ENCODE data around the gene DNTTIP2.
A peak's percentile ranks its signal among the peaks of the same experiment; 100 is the strongest.

DNTTIP2 gene

DNA sequence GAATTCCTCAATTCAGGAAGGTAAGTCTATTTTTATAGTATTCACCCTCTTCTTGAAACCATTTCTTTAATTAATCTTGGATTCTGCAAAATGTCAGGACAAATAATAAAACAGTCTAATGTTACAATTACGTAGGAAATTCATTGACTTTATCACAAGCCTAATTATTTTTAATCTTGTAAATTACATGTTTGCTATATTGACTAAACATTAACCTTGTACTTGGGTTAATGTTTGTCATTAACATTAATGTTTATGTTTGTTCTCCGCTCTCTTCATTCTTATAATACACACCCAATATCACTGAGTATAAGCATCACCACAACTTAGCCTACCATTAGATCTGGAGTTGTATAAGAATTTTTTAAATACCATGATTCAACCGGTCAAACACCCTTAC, 27.5 kb upstream of the DNTTIP2 start:
- TF ChIP-seq Cebpa-rat (IDR thresholded peaks at IDR 0.05): no peak
- no peaks in the 10 kb centered on the region for H3K27me3 ChIP-seq
- H3K9ac ChIP-seq: no peak overlapping the region
- no peaks in the 10 kb centered on the region for H4K20me1 ChIP-seq
- peaks cover 38% of the 10 kb centered on the region for H3K4me1 ChIP-seq
- H3K4me2 ChIP-seq: peak overlapping the region; percentile 91
- no peak overlapping the region for H3K27ac ChIP-seq
- H3K36me3 ChIP-seq: no peaks in the 10 kb centered on the region
- peaks cover 5% of the 10 kb centered on the region for H3K9me3 ChIP-seq
- no peak overlapping the region for H3K4me3 ChIP-seq

DNA sequence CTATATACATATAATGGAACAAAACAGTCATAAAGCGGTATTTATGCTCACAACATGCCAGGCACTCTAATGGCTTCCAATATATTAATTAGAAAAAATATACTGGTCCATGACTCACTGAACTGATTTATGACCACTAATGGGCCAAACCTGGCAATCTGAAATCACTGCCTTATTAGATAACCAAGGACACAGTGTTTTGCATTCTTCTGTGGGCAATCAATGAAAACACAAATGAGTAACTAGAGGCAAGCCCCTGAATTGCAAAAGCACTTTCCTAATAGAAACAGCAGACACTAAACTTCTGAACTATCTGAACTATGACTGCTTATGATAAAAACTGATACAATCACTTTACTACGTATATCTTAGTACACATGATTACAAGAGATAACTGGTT, 26.7 kb upstream of the DNTTIP2 start:
- Histone ChIP-seq H3K9ac (no peak overlapping the region), H3K27me3 (no peaks in the 10 kb centered on the region), H3K4me1 (peaks cover 38% of the 10 kb centered on the region), H3K4me2 (no peak overlapping the region), H3K9me3 (peaks cover under 1% of the 10 kb centered on the region; the same call in 1 of the 2 replicates), H4K20me1 (no peaks in the 10 kb centered on the region), H3K4me3 (no peak overlapping the region), H3K36me3 (peaks cover 5% of the 10 kb centered on the region; the same call in 1 of the 2 replicates), H3K27ac (no peak overlapping the region)
- TF ChIP-seq Cebpa-rat (IDR thresholded peaks at IDR 0.05): no peak

DNA sequence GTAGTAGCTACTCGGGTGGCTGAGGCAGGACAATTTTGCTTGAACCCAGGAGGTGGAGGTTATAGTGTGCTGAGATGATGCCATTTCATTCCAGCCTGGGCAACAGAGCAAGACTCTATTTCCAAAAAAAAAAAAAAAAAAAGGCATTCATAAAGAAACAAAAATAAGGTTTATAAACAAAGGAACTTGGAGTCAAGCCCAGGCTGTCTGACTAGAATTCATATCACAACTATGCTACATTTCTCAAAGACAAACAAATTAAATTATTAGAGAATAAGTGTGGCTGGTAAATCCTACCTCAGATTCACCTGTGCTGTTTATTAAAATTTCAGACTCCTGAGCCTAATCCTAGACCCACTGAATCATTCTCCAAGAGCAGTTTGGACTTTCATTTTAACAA, 26.0 kb upstream of the DNTTIP2 start:
- Histone ChIP-seq H3K4me1 (peaks cover 38% of the 10 kb centered on the region), H3K36me3 (peaks cover 12% of the 10 kb centered on the region; the same call in 1 of the 2 replicates), H3K9me3 (no peaks in the 10 kb centered on the region), H3K4me2 (peak overlapping the region; percentile 43), H3K27me3 (no peaks in the 10 kb centered on the region), H3K27ac (0 out of 2 replicates have a peak overlapping the region, but pooled peaks have one; percentile 0), H4K20me1 (no peaks in the 10 kb centered on the region), H3K4me3 (no peak overlapping the region), H3K9ac (no peak overlapping the region)
- TF ChIP-seq Cebpa-rat (IDR thresholded peaks at IDR 0.05): no peak

DNA sequence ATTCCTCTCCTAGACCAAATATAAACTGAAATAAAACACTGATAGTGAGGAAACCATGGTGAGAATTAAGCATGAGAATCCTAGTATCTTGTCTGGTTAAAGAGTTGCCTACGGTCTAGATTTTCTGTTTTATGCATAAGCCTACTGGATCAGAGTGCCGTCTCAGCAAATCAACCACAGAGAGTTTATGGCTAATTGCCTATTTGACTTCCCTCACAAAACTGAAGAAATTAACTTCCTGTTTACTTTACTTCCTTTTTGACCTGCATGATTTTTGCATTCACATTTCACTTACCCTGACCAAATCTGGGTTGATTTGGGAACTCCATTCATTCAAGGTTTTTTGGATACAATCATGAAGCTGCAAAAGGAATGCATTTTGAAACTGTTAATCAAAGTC, 25.2 kb upstream of the DNTTIP2 start:
- Histone ChIP-seq H3K9ac (no peak overlapping the region), H3K27ac (0 out of 2 replicates have a peak overlapping the region, but pooled peaks have one; percentile 0), H3K4me1 (peaks cover 38% of the 10 kb centered on the region), H4K20me1 (no peaks in the 10 kb centered on the region), H3K9me3 (no peaks in the 10 kb centered on the region), H3K36me3 (peaks cover 16% of the 10 kb centered on the region; the same call in 1 of the 2 replicates), H3K27me3 (no peaks in the 10 kb centered on the region), H3K4me2 (peak overlapping the region; percentile 43), H3K4me3 (no peak overlapping the region)
- TF ChIP-seq Cebpa-rat (IDR thresholded peaks at IDR 0.05): no peak

DNA sequence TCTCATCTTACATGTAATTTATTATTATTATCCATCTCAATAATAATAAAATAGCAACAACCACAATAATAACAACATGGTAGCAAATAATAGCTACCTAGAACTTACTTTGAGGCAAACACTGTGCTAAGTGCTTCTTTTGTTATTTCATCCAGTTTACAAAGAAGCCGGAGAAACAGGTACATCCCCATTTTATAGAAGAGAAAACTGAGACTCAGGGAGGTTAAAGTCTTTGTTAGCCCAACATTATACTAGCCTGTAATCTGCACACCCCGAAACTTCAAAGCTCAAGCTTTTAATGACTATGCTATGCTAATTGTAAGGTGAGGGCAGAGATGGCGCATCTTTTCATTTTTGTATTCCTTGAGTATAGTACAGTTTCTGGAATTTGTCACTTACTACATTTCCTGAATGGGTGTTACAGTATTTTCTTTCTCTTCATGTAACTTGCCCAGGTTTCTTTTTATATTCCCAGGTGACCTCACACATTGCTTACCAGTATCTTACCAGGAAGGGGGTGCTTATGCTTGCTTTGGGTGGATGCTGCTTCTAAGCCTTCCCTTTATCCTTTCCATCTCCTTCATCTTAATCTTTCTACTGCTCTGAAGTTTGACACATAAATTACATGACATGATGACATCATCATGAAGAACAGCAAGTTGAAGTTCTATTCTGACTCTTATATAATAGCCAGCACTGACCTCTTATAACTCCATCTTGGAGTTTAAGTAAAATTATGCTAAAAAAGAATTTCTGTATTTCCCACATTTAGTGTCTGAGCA, 21.9 kb upstream of the DNTTIP2 start:
- Histone ChIP-seq H3K9me3 (no peaks in the 10 kb centered on the region), H3K36me3 (peaks cover 35% of the 10 kb centered on the region), H3K27me3 (no peaks in the 10 kb centered on the region), H4K20me1 (no peaks in the 10 kb centered on the region), H3K9ac (no peak overlapping the region), H3K4me2 (no peak overlapping the region), H3K27ac (no peak overlapping the region), H3K4me3 (no peak overlapping the region), H3K4me1 (peaks cover 18% of the 10 kb centered on the region)
- no peak for TF ChIP-seq Cebpa-rat (IDR thresholded peaks at IDR 0.05)

DNA sequence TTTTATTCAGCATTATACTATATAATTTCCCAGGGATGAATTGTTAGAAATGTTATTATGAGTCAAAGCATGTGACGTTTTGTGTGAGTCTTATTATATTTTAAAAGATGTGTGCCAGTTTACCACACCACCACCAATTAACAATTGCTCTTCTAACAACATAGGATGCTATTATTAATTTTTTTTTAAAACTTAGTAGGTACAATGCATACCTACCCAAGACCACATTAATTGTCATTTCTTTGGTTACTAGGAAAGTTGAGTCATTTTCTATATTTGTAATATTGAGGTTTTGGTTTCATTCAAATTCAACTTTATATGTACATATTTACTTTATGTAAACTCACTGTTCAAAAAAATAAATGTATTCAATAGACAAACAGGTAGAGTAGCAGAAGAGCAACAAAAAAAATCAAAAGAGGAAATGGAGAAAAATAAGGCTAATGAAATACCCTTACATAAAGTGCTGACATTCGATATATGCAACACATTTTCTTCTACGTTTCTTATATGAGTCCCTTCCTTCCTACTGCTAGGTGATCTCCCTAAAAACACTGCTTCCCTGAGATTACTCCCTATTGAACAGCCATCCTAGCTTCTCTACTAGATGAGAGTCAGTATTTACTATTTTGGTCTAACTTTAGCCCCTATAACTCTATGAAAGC, 20.7 kb upstream of the DNTTIP2 start:
- no peaks in the 10 kb centered on the region for H3K27me3 ChIP-seq
- no peak for TF ChIP-seq Cebpa-rat (IDR thresholded peaks at IDR 0.05)
- H3K36me3 ChIP-seq: peaks cover 44% of the 10 kb centered on the region
- H3K9ac ChIP-seq: no peak overlapping the region
- H3K27ac ChIP-seq: no peak overlapping the region
- no peaks in the 10 kb centered on the region for H3K9me3 ChIP-seq
- H3K4me1 ChIP-seq: peaks cover 11% of the 10 kb centered on the region
- H3K4me3 ChIP-seq: no peak overlapping the region
- no peaks in the 10 kb centered on the region for H4K20me1 ChIP-seq
- H3K4me2 ChIP-seq: no peak overlapping the region

DNA sequence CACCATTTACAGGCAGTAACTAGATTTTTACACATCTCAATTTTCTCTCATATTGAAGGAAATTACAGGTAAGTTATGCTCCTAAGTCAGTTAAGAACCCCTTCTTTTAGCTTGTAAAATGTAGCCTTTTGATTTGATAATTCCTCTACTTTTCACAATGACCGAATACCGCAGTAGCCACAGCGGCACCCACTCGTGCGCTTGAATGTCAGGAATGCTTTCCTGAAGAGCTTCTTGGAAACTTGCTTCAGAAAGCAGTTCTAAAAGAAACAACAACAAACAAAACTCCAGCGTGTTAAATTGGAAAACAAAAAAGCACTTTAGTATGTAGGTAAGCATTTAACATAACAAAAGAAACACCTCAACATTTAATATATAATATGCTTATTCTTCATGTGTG, 9.9 kb upstream of the DNTTIP2 start:
- H3K9me3 ChIP-seq: no peaks in the 10 kb centered on the region
- no peaks in the 10 kb centered on the region for H3K27me3 ChIP-seq
- H4K20me1 ChIP-seq: no peaks in the 10 kb centered on the region
- peaks cover 29% of the 10 kb centered on the region for H3K36me3 ChIP-seq
- no peak overlapping the region for H3K9ac ChIP-seq
- H3K4me2 ChIP-seq: no peak overlapping the region
- no peak overlapping the region for H3K4me3 ChIP-seq
- H3K27ac ChIP-seq: no peak overlapping the region
- no peaks in the 10 kb centered on the region for H3K4me1 ChIP-seq
- TF ChIP-seq Cebpa-rat (IDR thresholded peaks at IDR 0.05): no peak

DNA sequence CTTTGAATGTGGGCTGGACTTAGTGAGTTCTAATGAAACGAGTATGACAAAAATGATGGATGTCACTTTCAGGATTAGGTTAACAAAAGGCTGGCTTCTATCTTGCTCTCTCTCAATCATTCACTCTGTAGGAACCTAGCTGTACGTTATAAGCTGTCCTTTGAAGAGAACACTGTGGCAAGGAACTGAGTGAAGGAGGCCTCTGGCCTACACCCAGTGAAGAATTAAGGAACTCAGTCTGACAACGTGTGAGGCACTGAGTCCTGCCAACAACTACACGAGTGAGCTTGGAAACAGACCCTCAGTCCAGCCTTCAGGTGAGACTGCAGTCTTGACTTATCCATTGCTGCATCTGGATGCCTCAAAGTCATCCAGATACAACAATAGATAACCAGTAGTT, 3.3 kb upstream of the DNTTIP2 start:
- Histone ChIP-seq H3K9me3 (no peaks in the 10 kb centered on the region), H3K36me3 (peaks cover 10% of the 10 kb centered on the region), H3K4me1 (peaks cover 19% of the 10 kb centered on the region), H4K20me1 (peaks cover 12% of the 10 kb centered on the region), H3K27ac (no peak overlapping the region), H3K27me3 (no peaks in the 10 kb centered on the region), H3K9ac (no peak overlapping the region), H3K4me2 (no peak overlapping the region), H3K4me3 (no peak overlapping the region)
- no peak for TF ChIP-seq Cebpa-rat (IDR thresholded peaks at IDR 0.05)

DNA sequence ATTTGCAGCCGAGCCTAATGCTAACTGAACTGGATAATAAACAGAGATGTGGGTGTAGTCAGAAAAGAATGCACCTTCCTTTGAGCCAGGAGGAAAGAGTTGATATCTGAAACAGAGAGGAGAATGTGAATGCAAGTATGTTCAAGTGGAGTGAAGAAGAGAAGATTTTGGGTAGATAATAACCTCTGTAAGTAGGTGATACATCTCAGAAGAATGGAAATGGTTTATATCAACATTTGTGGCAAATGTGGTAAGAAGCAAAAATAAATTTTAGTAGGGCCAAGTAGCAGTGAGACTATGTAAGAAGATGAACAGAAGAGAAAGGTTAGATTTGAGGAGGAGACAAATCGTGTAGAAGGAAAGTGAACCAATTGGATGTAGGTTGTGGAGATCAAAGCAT, 1.7 kb upstream of the DNTTIP2 start:
- Histone ChIP-seq H4K20me1 (peaks cover 27% of the 10 kb centered on the region), H3K4me3 (no peak overlapping the region), H3K27ac (no peak overlapping the region), H3K36me3 (peaks cover 25% of the 10 kb centered on the region), H3K4me1 (peaks cover 34% of the 10 kb centered on the region), H3K9me3 (no peaks in the 10 kb centered on the region), H3K27me3 (no peaks in the 10 kb centered on the region), H3K9ac (no peak overlapping the region), H3K4me2 (no peak overlapping the region)
- TF ChIP-seq Cebpa-rat (IDR thresholded peaks at IDR 0.05): no peak

DNA sequence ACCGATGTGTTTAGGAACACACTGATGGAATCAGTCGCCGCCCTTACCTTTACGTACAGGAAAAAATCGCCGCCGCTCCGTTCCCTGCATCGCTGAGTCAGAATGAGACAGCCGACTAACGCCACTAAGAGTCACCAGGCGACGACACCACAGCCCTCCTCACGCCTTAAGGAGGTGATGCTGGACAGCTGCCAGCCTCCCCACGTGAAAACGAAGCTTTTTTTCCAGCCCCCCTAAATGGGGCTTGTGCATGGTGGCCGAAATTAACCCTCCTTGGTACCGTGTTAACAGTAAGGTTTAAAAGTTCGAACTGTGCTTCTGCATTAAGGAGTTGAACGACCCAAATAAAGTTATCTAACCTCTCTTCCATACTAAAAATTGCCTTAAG, 511 bp downstream of the DNTTIP2 start:
- no peaks in the 10 kb centered on the region for H3K27me3 ChIP-seq
- TF ChIP-seq Cebpa-rat (IDR thresholded peaks at IDR 0.05): no peak
- peak overlapping the region; percentile 86 for H3K4me3 ChIP-seq
- H3K9ac ChIP-seq: peak overlapping the region; percentile 93
- H3K4me1 ChIP-seq: peaks cover 41% of the 10 kb centered on the region
- peak overlapping the region; percentile 92 for H3K27ac ChIP-seq
- H3K9me3 ChIP-seq: no peaks in the 10 kb centered on the region
- H3K4me2 ChIP-seq: peak overlapping the region; percentile 88
- peaks cover 47% of the 10 kb centered on the region for H3K36me3 ChIP-seq
- peaks cover 49% of the 10 kb centered on the region for H4K20me1 ChIP-seq
